Measurements from ENCODE around the gene GRIA3. TPM values are rescaled to one million over a fixed set of nuclear protein-coding genes. Genes with fewer than 3 reads are reported as not detected.

Gene GRIA3
- total and polyA plus RNA-seq, 5 donors from 2014 or later = not detected

GRCh38 chrX:123217728-123218127, 33.6 kb downstream of the GRIA3 start:
- H3K9me3 Mint-ChIP-seq = peaks cover 0 to 2% (median 0%) of the 10 kb centered on the region in 7 donors

GRCh38 chrX:123219916-123220315, 35.8 kb downstream of the GRIA3 start:
- Mint-ChIP-seq H3K27me3 (no peaks in the 10 kb centered on the region), H3K36me3 (no peaks in the 10 kb centered on the region), H3K4me3 (no peak overlapping the region), H3K4me1 (no peaks in the 10 kb centered on the region), H3K27ac (no peak overlapping the region), H3K9me3 (peaks cover 0 to 2% (median 0%) of the 10 kb centered on the region in 7 donors)
- Histone ChIP-seq H3K36me3 (ENCODE audit: control insufficient read depth, insufficient read depth, low read length) (no peaks in the 10 kb centered on the region), H3K27me3 (ENCODE audit: control insufficient read depth, insufficient read depth, low read length) (no peaks in the 10 kb centered on the region), H3K4me1 (ENCODE audit: control insufficient read depth, insufficient read depth, low read length, poor library complexity, severe bottlenecking) (no peaks in the 10 kb centered on the region), H3K4me3 (ENCODE audit: low read depth, low read length) (no peak overlapping the region), H3K27ac (ENCODE audit: insufficient read depth, low read length, poor library complexity, severe bottlenecking) (no peak overlapping the region), H3K9me3 (ENCODE audit: control insufficient read depth in 2 of 2, low read length in 2 of 2) (no peaks in the 10 kb centered on the region)
- no peak for ATAC-seq (ENCODE audit: low read depth in 2 of 2)
- DNase-seq = no peak

More at GRCh38 chrX:123217728-123218127, 33.6 kb downstream of the GRIA3 start:
- no peak overlapping the region for H3K4me3 ChIP-seq (ENCODE audit: low read depth, low read length)
- H3K27ac ChIP-seq (ENCODE audit: insufficient read depth, low read length, poor library complexity, severe bottlenecking) = no peak overlapping the region
- no peaks in the 10 kb centered on the region for H3K27me3 ChIP-seq (ENCODE audit: control insufficient read depth, insufficient read depth, low read length)
- Mint-ChIP-seq H3K27ac (no peak overlapping the region), H3K27me3 (no peaks in the 10 kb centered on the region), H3K36me3 (no peaks in the 10 kb centered on the region), H3K4me1 (no peaks in the 10 kb centered on the region), H3K4me3 (no peak overlapping the region)
- H3K4me1 ChIP-seq (ENCODE audit: control insufficient read depth, insufficient read depth, low read length, poor library complexity, severe bottlenecking) = no peaks in the 10 kb centered on the region
- no peaks in the 10 kb centered on the region for H3K9me3 ChIP-seq (ENCODE audit: control insufficient read depth in 2 of 2, low read length in 2 of 2)
- DNase-seq (no peak), ATAC-seq (ENCODE audit: low read depth in 2 of 2) (no peak)
- H3K36me3 ChIP-seq (ENCODE audit: control insufficient read depth, insufficient read depth, low read length) = no peaks in the 10 kb centered on the region

- Histone ChIP-seq H3K27me3 (ENCODE audit: control insufficient read depth, insufficient read depth, low read length) (no peaks in the 10 kb centered on the region), H3K36me3 (ENCODE audit: control insufficient read depth, insufficient read depth, low read length) (no peaks in the 10 kb centered on the region), H3K9me3 (ENCODE audit: control insufficient read depth in 2 of 2, low read length in 2 of 2) (no peaks in the 10 kb centered on the region), H3K4me1 (ENCODE audit: control insufficient read depth, insufficient read depth, low read length, poor library complexity, severe bottlenecking) (no peaks in the 10 kb centered on the region), H3K4me3 (ENCODE audit: low read depth, low read length) (no peak overlapping the region), H3K27ac (ENCODE audit: insufficient read depth, low read length, poor library complexity, severe bottlenecking) (no peak overlapping the region)
- no peaks in the 10 kb centered on the region for H3K9me3 Mint-ChIP-seq
- no peaks in the 10 kb centered on the region for H3K4me1 Mint-ChIP-seq
- H3K27me3 Mint-ChIP-seq = no peaks in the 10 kb centered on the region
- DNase-seq (no peak), ATAC-seq (ENCODE audit: low read depth in 2 of 2) (no peak)
- no peak overlapping the region for H3K4me3 Mint-ChIP-seq
- no peak overlapping the region for H3K27ac Mint-ChIP-seq
- no peaks in the 10 kb centered on the region for H3K36me3 Mint-ChIP-seq
Observed at GRCh38 chrX:123222920-123223319, 38.8 kb downstream of the GRIA3 start.

- Mint-ChIP-seq H3K9me3 (no peaks in the 10 kb centered on the region), H3K27me3 (no peaks in the 10 kb centered on the region), H3K27ac (no peak overlapping the region), H3K36me3 (no peaks in the 10 kb centered on the region), H3K4me3 (no peak overlapping the region), H3K4me1 (no peaks in the 10 kb centered on the region)
- H3K4me1 ChIP-seq (ENCODE audit: control insufficient read depth, insufficient read depth, low read length, poor library complexity, severe bottlenecking) = no peaks in the 10 kb centered on the region
- ATAC-seq (ENCODE audit: low read depth in 2 of 2) (no peak), DNase-seq (no peak)
- H3K4me3 ChIP-seq (ENCODE audit: low read depth, low read length) = no peak overlapping the region
- no peaks in the 10 kb centered on the region for H3K36me3 ChIP-seq (ENCODE audit: control insufficient read depth, insufficient read depth, low read length)
- no peaks in the 10 kb centered on the region for H3K9me3 ChIP-seq (ENCODE audit: control insufficient read depth in 2 of 2, low read length in 2 of 2)
- H3K27me3 ChIP-seq (ENCODE audit: control insufficient read depth, insufficient read depth, low read length) = no peaks in the 10 kb centered on the region
- no peak overlapping the region for H3K27ac ChIP-seq (ENCODE audit: insufficient read depth, low read length, poor library complexity, severe bottlenecking)
Observed at GRCh38 chrX:123223409-123223808, 39.3 kb downstream of the GRIA3 start.

GRCh38 chrX:123223859-123224258, 39.8 kb downstream of the GRIA3 start:
- no peaks in the 10 kb centered on the region for H3K9me3 Mint-ChIP-seq
- Histone ChIP-seq H3K9me3 (ENCODE audit: control insufficient read depth in 2 of 2, low read length in 2 of 2) (no peaks in the 10 kb centered on the region), H3K27ac (ENCODE audit: insufficient read depth, low read length, poor library complexity, severe bottlenecking) (no peak overlapping the region), H3K36me3 (ENCODE audit: control insufficient read depth, insufficient read depth, low read length) (no peaks in the 10 kb centered on the region), H3K4me1 (ENCODE audit: control insufficient read depth, insufficient read depth, low read length, poor library complexity, severe bottlenecking) (no peaks in the 10 kb centered on the region), H3K4me3 (ENCODE audit: low read depth, low read length) (no peak overlapping the region), H3K27me3 (ENCODE audit: control insufficient read depth, insufficient read depth, low read length) (no peaks in the 10 kb centered on the region)
- H3K36me3 Mint-ChIP-seq = no peaks in the 10 kb centered on the region
- DNase-seq = no peak
- no peak for ATAC-seq (ENCODE audit: low read depth in 2 of 2)
- H3K27me3 Mint-ChIP-seq = no peaks in the 10 kb centered on the region
- no peaks in the 10 kb centered on the region for H3K4me1 Mint-ChIP-seq
- H3K27ac Mint-ChIP-seq = no peak overlapping the region
- peak overlapping the region in 1 of 4 donors; percentile 15 for H3K4me3 Mint-ChIP-seq

GRCh38 chrX:123230798-123231197, 46.7 kb downstream of the GRIA3 start:
- DNase-seq (no peak), ATAC-seq (ENCODE audit: low read depth in 2 of 2) (no peak)
- Mint-ChIP-seq H3K4me1 (no peaks in the 10 kb centered on the region), H3K36me3 (no peaks in the 10 kb centered on the region), H3K27me3 (peaks cover 5% of the 10 kb centered on the region), H3K4me3 (no peak overlapping the region), H3K9me3 (peaks cover 0 to 1% (median 0%) of the 10 kb centered on the region in 7 donors), H3K27ac (no peak overlapping the region)
- Histone ChIP-seq H3K36me3 (ENCODE audit: control insufficient read depth, insufficient read depth, low read length) (no peaks in the 10 kb centered on the region), H3K27me3 (ENCODE audit: control insufficient read depth, insufficient read depth, low read length) (no peaks in the 10 kb centered on the region), H3K27ac (ENCODE audit: insufficient read depth, low read length, poor library complexity, severe bottlenecking) (no peak overlapping the region), H3K9me3 (ENCODE audit: control insufficient read depth in 2 of 2, low read length in 2 of 2) (no peaks in the 10 kb centered on the region), H3K4me1 (ENCODE audit: control insufficient read depth, insufficient read depth, low read length, poor library complexity, severe bottlenecking) (no peaks in the 10 kb centered on the region), H3K4me3 (ENCODE audit: low read depth, low read length) (no peak overlapping the region)

- Mint-ChIP-seq H3K9me3 (peaks cover 0 to 1% (median 0%) of the 10 kb centered on the region in 7 donors), H3K27me3 (peaks cover 5% of the 10 kb centered on the region), H3K4me1 (no peaks in the 10 kb centered on the region), H3K4me3 (no peak overlapping the region), H3K27ac (no peak overlapping the region), H3K36me3 (no peaks in the 10 kb centered on the region)
- Histone ChIP-seq H3K4me1 (ENCODE audit: control insufficient read depth, insufficient read depth, low read length, poor library complexity, severe bottlenecking) (no peaks in the 10 kb centered on the region), H3K27ac (ENCODE audit: insufficient read depth, low read length, poor library complexity, severe bottlenecking) (no peak overlapping the region), H3K9me3 (ENCODE audit: control insufficient read depth in 2 of 2, low read length in 2 of 2) (no peaks in the 10 kb centered on the region), H3K4me3 (ENCODE audit: low read depth, low read length) (no peak overlapping the region), H3K36me3 (ENCODE audit: control insufficient read depth, insufficient read depth, low read length) (no peaks in the 10 kb centered on the region), H3K27me3 (ENCODE audit: control insufficient read depth, insufficient read depth, low read length) (no peaks in the 10 kb centered on the region)
- no peak for DNase-seq
- ATAC-seq (ENCODE audit: low read depth in 2 of 2) = no peak
Observed at GRCh38 chrX:123236859-123237258, 52.8 kb downstream of the GRIA3 start.

GRCh38 chrX:123237271-123237670, 53.2 kb downstream of the GRIA3 start:
- Histone ChIP-seq H3K9me3 (ENCODE audit: control insufficient read depth in 2 of 2, low read length in 2 of 2) (no peaks in the 10 kb centered on the region), H3K27ac (ENCODE audit: insufficient read depth, low read length, poor library complexity, severe bottlenecking) (no peak overlapping the region), H3K4me1 (ENCODE audit: control insufficient read depth, insufficient read depth, low read length, poor library complexity, severe bottlenecking) (no peaks in the 10 kb centered on the region), H3K27me3 (ENCODE audit: control insufficient read depth, insufficient read depth, low read length) (no peaks in the 10 kb centered on the region), H3K4me3 (ENCODE audit: low read depth, low read length) (no peak overlapping the region), H3K36me3 (ENCODE audit: control insufficient read depth, insufficient read depth, low read length) (no peaks in the 10 kb centered on the region)
- no peaks in the 10 kb centered on the region for H3K4me1 Mint-ChIP-seq
- ATAC-seq (ENCODE audit: low read depth in 2 of 2) (no peak), DNase-seq (no peak)
- H3K9me3 Mint-ChIP-seq = peaks cover 0 to 1% (median 0%) of the 10 kb centered on the region in 7 donors
- H3K27me3 Mint-ChIP-seq = peaks cover 5% of the 10 kb centered on the region
- no peak overlapping the region for H3K27ac Mint-ChIP-seq
- no peak overlapping the region for H3K4me3 Mint-ChIP-seq
- no peaks in the 10 kb centered on the region for H3K36me3 Mint-ChIP-seq

All from CD4-positive, CD25-positive, alpha-beta regulatory T cell (primary cell).